HepG2 (cell line): ENCODE measurements around the gene SLC44A4. TPM values are rescaled to one million over a fixed set of nuclear protein-coding genes. Genes with fewer than 3 reads are reported as not detected.
A peak's percentile ranks its signal among the peaks of the same experiment; 100 is the strongest.

Experiments used
- ATAC-seq: fragments of 200-7000 bp; cut with Tn5 transposase; 3 replicates; pipeline ENCODE4 v1.9.1; 2020; ENCODE audit warnings: mild to moderate bottlenecking, moderate library complexity
- BruUV-seq: library from RNA; stranded (reverse); fragments of 400-500 nt; replicated peaks from 2 replicates; lab custom pipeline; 2021; lab: Mats Ljungman, UMichigan
- CTCF ChIA-PET: fragments of 300-600 bp; formaldehyde crosslinking; extraction: SDS; loops from one replicate; lab custom pipeline; 2021; ENCODE audit warnings: low total read pairs, inconsistent platforms, low intra/inter-chr PET ratio; lab: Yijun Ruan, JAX
- POLR2A ChIA-PET: fragments of 350-600 bp; sonication (Branson Sonifier 250); formaldehyde crosslinking; loops from one replicate; lab custom pipeline; 2020; ENCODE audit warnings: antibody characterized with exemption, inconsistent platforms; lab: Yijun Ruan, JAX
- DNase-seq: peaks from one replicate; pipeline ENCODE4 v3.0.0-alpha.2; 2015; ENCODE audit warnings: low spot score
- FAIRE-seq: peaks from 3 replicates; lab custom pipeline; 2011; peaks lifted over from hg19 to GRCh38; lab: Jason Lieb, UNC
- H2AFZ ChIP-seq: one replicate; pipeline ENCODE4 v1.6.1; 2011; ENCODE audit warnings: low read length, inconsistent platforms
- H3K27ac ChIP-seq: fragments of 300-600 bp; 3 replicates; pipeline ENCODE4 v1.8.0; 2011; ENCODE audit warnings: mixed run types, mild to moderate bottlenecking, mixed read lengths, low read length, inconsistent platforms; ENCODE audit not compliant: insufficient read depth; ENCODE audit errors: extremely low read length
- H3K27me3 ChIP-seq, 2 experiments: fragments of 200-600 bp in 1 of 2; 2 replicates in 1 of 2; 3 replicates in 1 of 2; pipeline versions ENCODE4 v1.6.0 to v1.8.0; 2011; ENCODE audit warnings: low read length in 2 of 2, mild to moderate bottlenecking in 2 of 2, moderate library complexity in 2 of 2, inconsistent platforms in 1 of 2; ENCODE audit not compliant: insufficient read depth in 2 of 2, control insufficient read depth in 1 of 2
- H3K36me3 ChIP-seq, 2 experiments: fragments of 200-600 bp in 1 of 2; replicated peaks in 1 of 2; 2 replicates in 1 of 2; 3 replicates in 1 of 2; pipeline versions ENCODE4 v1.5.1 to v1.8.0; 2011; ENCODE audit warnings: low read length in 2 of 2, inconsistent platforms in 1 of 2; ENCODE audit not compliant: insufficient read depth in 2 of 2, control insufficient read depth in 1 of 2
- H3K4me1 ChIP-seq: 2 replicates; pipeline ENCODE4 v1.5.1; 2012; ENCODE audit warnings: low read length, inconsistent platforms; ENCODE audit not compliant: insufficient read depth
- H3K4me2 ChIP-seq: 2 replicates; pipeline ENCODE4 v1.6.0; 2011; ENCODE audit warnings: low read depth, low read length, inconsistent platforms
- H3K4me3 ChIP-seq, 3 experiments: fragments of 200-600 bp in 1 of 3; sonication (generic), shearing (Covaris generic) in 1 of 3; replicated peaks in 1 of 3; 2 replicates each; pipeline ENCODE4 v1.5.1; 2011 to 2016; ENCODE audit warnings: low read length in 3 of 3, inconsistent platforms in 2 of 3, low read depth in 2 of 3, mild to moderate bottlenecking in 2 of 3, control low read depth in 1 of 3, mixed read lengths in 1 of 3; ENCODE audit not compliant: insufficient read depth in 1 of 3
- H3K79me2 ChIP-seq: one replicate; pipeline ENCODE4 v1.6.1; 2011; ENCODE audit warnings: low read length, inconsistent platforms; ENCODE audit not compliant: insufficient read depth
- H3K9ac ChIP-seq: 2 replicates; pipeline ENCODE4 v1.6.0; 2011; ENCODE audit warnings: mild to moderate bottlenecking, low read depth, low read length, inconsistent platforms; ENCODE audit not compliant: insufficient read depth
- H3K9me3 ChIP-seq: 2 replicates; pipeline ENCODE4 v1.5.1; 2012; ENCODE audit warnings: mild to moderate bottlenecking, low read length
- H4K20me1 ChIP-seq: 2 replicates; pipeline ENCODE4 v1.6.0; 2011; ENCODE audit warnings: inconsistent platforms, mild to moderate bottlenecking, low read length, moderate library complexity; ENCODE audit not compliant: insufficient read depth
- KDM5B ChIP-seq: sonication (generic); formaldehyde crosslinking; IDR thresholded peaks from 2 replicates; pipeline ENCODE4 v1.4.0; 2020; ENCODE audit warnings: missing genetic modification reagents, mild to moderate bottlenecking, borderline replicate concordance
- MAFF ChIP-seq: IDR thresholded peaks from 2 replicates; pipeline ENCODE4 v1.6.1; 2011; ENCODE audit warnings: low read depth, low read length, improper control_type of control experiment
- WIZ ChIP-seq: sonication (generic); formaldehyde crosslinking; IDR thresholded peaks from 2 replicates; pipeline ENCODE4 v1.5.1; 2020; ENCODE audit warnings: mild to moderate bottlenecking, missing genetic modification reagents
- ZNF121 ChIP-seq: sonication (generic); formaldehyde crosslinking; IDR thresholded peaks from 2 replicates; pipeline ENCODE4 v1.5.0; 2020; ENCODE audit warnings: mild to moderate bottlenecking, missing genetic modification reagents
- ZNF737 ChIP-seq: sonication (generic); formaldehyde crosslinking; IDR thresholded peaks from 2 replicates; pipeline ENCODE4 v1.5.0; 2020; ENCODE audit warnings: missing genetic modification reagents, mild to moderate bottlenecking, borderline replicate concordance
- ZZZ3 ChIP-seq: sonication (generic); formaldehyde crosslinking; IDR thresholded peaks from 2 replicates; pipeline ENCODE4 v1.4.0; 2020; ENCODE audit warnings: missing genetic modification reagents, mild to moderate bottlenecking, borderline replicate concordance
- WGBS: methylation state at CpG from one replicate; pipeline ENCODE4 v1.1.6; 2017; ENCODE audit warnings: low lambda C conversion rate; 5-methylcytosine and 5-hydroxymethylcytosine counted together
- in situ Hi-C: cut with HindIII; loops from 2 replicates; pipeline ENCODE4 v1.10.0; 2017; ENCODE audit warnings: low pct_unique_long_range_greater_than_20kb; ENCODE audit not compliant: extremely low pct_ligation_motif_present
- intact Hi-C: fragments of 100-400 bp; cut with micrococcal nuclease; formaldehyde crosslinking; loops from one replicate; pipeline ENCODE4 v1.10.0; 2022; ENCODE audit not compliant: unreplicated experiment
- polyA plus RNA-seq, 8 experiments: library from polyadenylated mRNA; depleted of rRNA in 3 of 8; stranded (reverse) in 7 of 8; unstranded in 1 of 8; fragments of >200 nt; fragmentation: Illumina TruSeq in 4 of 8; extraction: Trizol in 4 of 8; gene quantifications; 2 replicates each; pipeline versions ENCODE4 v1.2.1 to v1.2.3, GENCODE V29; 2011 to 2016; ENCODE audit warnings: low read depth in 4 of 8, missing spikeins in 1 of 8, mixed read lengths in 1 of 8; ENCODE audit not compliant: insufficient read depth in 1 of 8
- total RNA-seq, 5 experiments: library from RNA; depleted of rRNA; stranded (reverse); fragments of >200 nt; fragmentation: Illumina TruSeq; extraction: Trizol; gene quantifications; 2 replicates each; pipeline ENCODE4 v1.2.3, GENCODE V29; 2016; ENCODE audit warnings: low read depth in 1 of 5

Gene SLC44A4
- total and polyA plus RNA-seq, 2 of the 13 experiments (the other 11 are each of a cell fraction or from before 2014, with no cell fraction given): 3.5 to 5.9 TPM

GRCh38 chr6:31918069-31918720, 39.4 kb upstream of the SLC44A4 start:
- CTCF ChIA-PET: no interaction called here
- Histone ChIP-seq H3K27me3 (no peaks in the 10 kb centered on the region; a peak in 1 of 5 replicates), H2AFZ (no peak overlapping the region), H3K9me3 (no peaks in the 10 kb centered on the region), H3K4me1 (peaks cover 43% of the 10 kb centered on the region), H3K4me3 (no peak overlapping the region), H3K9ac (no peak overlapping the region), H3K79me2 (no peaks in the 10 kb centered on the region), H3K4me2 (no peak overlapping the region), H3K36me3 (no peaks in the 10 kb centered on the region)
- BruUV-seq: no TSS peak
- DNase-seq: no peak
- ATAC-seq: no peak
- TF ChIP-seq KDM5B (CRISPR knock-in tag): no peak
- TF ChIP-seq MAFF: no peak
- TF ChIP-seq ZNF121 (CRISPR knock-in tag): peak; percentile 48; the same call in 1 of the 2 replicates
- no peak for TF ChIP-seq ZZZ3 (CRISPR knock-in tag)
- TF ChIP-seq ZNF737 (CRISPR knock-in tag): no peak
- TF ChIP-seq, all 625 proteins: peak for 1
- intact Hi-C loops (no loop called here), in situ Hi-C loops (loop anchor here (25.0 kb wide), 1 partner anchor 1044 kb away; the partner anchor contains the start of genes BRD2 and HLA-DMA)
- FAIRE-seq: no peak
- POLR2A ChIA-PET: interaction anchor here (0.6 to 1.4 kb wide), 7 partner anchors 9 to 127 kb away, joined by 3 to 10 read pairs (median 4); partner anchors contain the start of genes C2, CFB, HSPA1A and HSPA1L
- H4K20me1 ChIP-seq: no peaks in the 10 kb centered on the region
- H3K27ac ChIP-seq: no peak overlapping the region
- WGBS: 48% methylated on average over 8 of the region's 8 CpGs

- no peak for TF ChIP-seq WIZ
- no TSS peak for BruUV-seq
- H3K4me3 ChIP-seq: no peak overlapping the region
- CTCF ChIA-PET: no interaction called here
- POLR2A ChIA-PET: no interaction called here
- DNase-seq (no peak), ATAC-seq (peak; percentile 37), FAIRE-seq (no peak)
- no peak overlapping the region for H2AFZ ChIP-seq
- H3K9ac ChIP-seq: no peak overlapping the region
- H4K20me1 ChIP-seq: no peaks in the 10 kb centered on the region
- whole genome bisulfite sequencing: 44% methylated on average over 6 of the region's 6 CpGs
- H3K27me3 ChIP-seq: no peaks in the 10 kb centered on the region; a peak in 1 of 5 replicates
- H3K9me3 ChIP-seq: no peaks in the 10 kb centered on the region
- H3K36me3 ChIP-seq: no peaks in the 10 kb centered on the region
- no peak overlapping the region for H3K4me2 ChIP-seq
- no peaks in the 10 kb centered on the region for H3K79me2 ChIP-seq
- intact Hi-C loops (no loop called here), in situ Hi-C loops (loop anchor here (25.0 kb wide), 1 partner anchor 1047 kb away; the partner anchor contains the start of genes BRD2 and HLA-DMA)
- peaks cover 26% of the 10 kb centered on the region for H3K4me1 ChIP-seq
- H3K27ac ChIP-seq: no peak overlapping the region
Measured at GRCh38 chr6:31915756-31916155, 37.0 kb upstream of the SLC44A4 start.
